ENCODE data around the gene ALG1L2. TPM values are rescaled to one million over a fixed set of nuclear protein-coding genes. Genes with fewer than 3 reads are reported as not detected.
"Not testable (repeated sequence)": the region's sequence is repeated elsewhere in the genome, so short reads cannot be mapped to it uniquely, and the experiment has no call there.

Gene ALG1L2
- total RNA-seq, 3 donors from 2014 or later (not counting 1 experiment from before 2014, with no cell fraction given): 1.3 to 1.7 TPM; not detected in 1

GRCh38 chr3:130091958-130092357, 10.3 kb downstream of the ALG1L2 start:
- no peak overlapping the region for H3K4me3 Mint-ChIP-seq
- no peaks in the 10 kb centered on the region for H3K9me3 ChIP-seq (ENCODE audit: control insufficient read depth, insufficient read depth, low read length)
- no peaks in the 10 kb centered on the region for H3K36me3 ChIP-seq (ENCODE audit: control insufficient read depth, insufficient read depth, low read length)
- H3K27me3 Mint-ChIP-seq (ENCODE audit: low read depth in 2 of 2): no peaks in the 10 kb centered on the region
- no peak overlapping the region for H3K27ac ChIP-seq (ENCODE audit: low read length)
- no peak overlapping the region for H3K4me3 ChIP-seq (ENCODE audit: low read length)
- H3K27ac Mint-ChIP-seq: no peak overlapping the region
- TF ChIP-seq CTCF (IDR thresholded peaks at IDR 0.05): no peak
- peaks cover 0 to 33% of the 10 kb centered on the region in 2 donors for H3K4me1 Mint-ChIP-seq
- intact Hi-C loops (cut with micrococcal nuclease): loop anchor here (10.0 kb wide), 1 partner anchor 467 kb away; no protein-coding TSS in a partner anchor
- H3K9me3 Mint-ChIP-seq: no peaks in the 10 kb centered on the region
- no peak for DNase-seq
- WGBS (ENCODE audit: insufficient coverage): 96% methylated on average over 13 of the region's 14 CpGs
- H3K27me3 ChIP-seq (ENCODE audit: control insufficient read depth, insufficient read depth, low read length): no peaks in the 10 kb centered on the region
- H3K36me3 Mint-ChIP-seq: no peaks in the 10 kb centered on the region
- no peak for ATAC-seq
- peaks cover 40% of the 10 kb centered on the region for H3K4me1 ChIP-seq (ENCODE audit: control insufficient read depth, insufficient read depth, low read length)

- Mint-ChIP-seq H3K9me3 (no peaks in the 10 kb centered on the region), H3K36me3 (no peaks in the 10 kb centered on the region), H3K4me1 (peaks cover 0 to 45% of the 10 kb centered on the region in 2 donors), H3K4me3 (peak overlapping the region; percentile 58), H3K27me3 (ENCODE audit: low read depth in 2 of 2) (no peaks in the 10 kb centered on the region), H3K27ac (peak overlapping the region in 1 of 2 donors; percentile 72)
- intact Hi-C loops (cut with micrococcal nuclease): loop anchor here (10.0 kb wide), 1 partner anchor 469 kb away; no protein-coding TSS in a partner anchor
- no peak for TF ChIP-seq CTCF (IDR thresholded peaks at IDR 0.05)
- peak in 1 of 2 donors; percentile 20 for DNase-seq
- ATAC-seq: no peak
- H3K27ac ChIP-seq (ENCODE audit: low read length): no peak overlapping the region
- H3K36me3 ChIP-seq (ENCODE audit: control insufficient read depth, insufficient read depth, low read length): no peaks in the 10 kb centered on the region
- 9% methylated on average over 15 of the region's 16 CpGs for WGBS (ENCODE audit: insufficient coverage)
- H3K27me3 ChIP-seq (ENCODE audit: control insufficient read depth, insufficient read depth, low read length): no peaks in the 10 kb centered on the region
- H3K4me3 ChIP-seq (ENCODE audit: low read length): peak overlapping the region; percentile 7
- H3K4me1 ChIP-seq (ENCODE audit: control insufficient read depth, insufficient read depth, low read length): peaks cover 46% of the 10 kb centered on the region
- no peaks in the 10 kb centered on the region for H3K9me3 ChIP-seq (ENCODE audit: control insufficient read depth, insufficient read depth, low read length)
These were observed 12.2 kb downstream of the ALG1L2 start for GRCh38 chr3:130093741-130094391.

- intact Hi-C loops (cut with micrococcal nuclease): loop anchor here (10.0 kb wide), 1 partner anchor 470 kb away; no protein-coding TSS in a partner anchor
- peak in 1 of 2 donors; percentile 18 for DNase-seq
- not testable (repeated sequence) for H3K9me3 Mint-ChIP-seq; H3K27me3 ChIP-seq (ENCODE audit: control insufficient read depth, insufficient read depth, low read length); H3K36me3 ChIP-seq (ENCODE audit: control insufficient read depth, insufficient read depth, low read length); H3K27ac ChIP-seq (ENCODE audit: low read length); ATAC-seq; H3K27me3 Mint-ChIP-seq (ENCODE audit: low read depth in 2 of 2); H3K36me3 Mint-ChIP-seq; H3K9me3 ChIP-seq (ENCODE audit: control insufficient read depth, insufficient read depth, low read length)
- Mint-ChIP-seq H3K4me1 (peaks cover 0 to 45% of the 10 kb centered on the region in 2 donors), H3K27ac (peak overlapping the region in 1 of 2 donors; percentile 57), H3K4me3 (peak overlapping the region; percentile 35)
- WGBS (ENCODE audit: insufficient coverage): 26% methylated on average over 8 of the region's 11 CpGs
- H3K4me1 ChIP-seq (ENCODE audit: control insufficient read depth, insufficient read depth, low read length): peaks cover 46% of the 10 kb centered on the region
- H3K4me3 ChIP-seq (ENCODE audit: low read length): peak overlapping the region; percentile 10
These were observed 12.9 kb downstream of the ALG1L2 start for GRCh38 chr3:130094491-130094941.

- H3K9me3 ChIP-seq (ENCODE audit: control insufficient read depth, insufficient read depth, low read length); DNase-seq; ATAC-seq; H3K36me3 ChIP-seq (ENCODE audit: control insufficient read depth, insufficient read depth, low read length); H3K4me3 ChIP-seq (ENCODE audit: low read length); H3K36me3 Mint-ChIP-seq; H3K27me3 Mint-ChIP-seq (ENCODE audit: low read depth in 2 of 2); H3K27me3 ChIP-seq (ENCODE audit: control insufficient read depth, insufficient read depth, low read length); H3K9me3 Mint-ChIP-seq: not testable (repeated sequence)
- Histone ChIP-seq H3K4me1 (ENCODE audit: control insufficient read depth, insufficient read depth, low read length) (peaks cover 46% of the 10 kb centered on the region), H3K27ac (ENCODE audit: low read length) (peak overlapping the region; percentile 49)
- 18% methylated on average over 10 of the region's 11 CpGs for WGBS (ENCODE audit: insufficient coverage)
- H3K4me3 Mint-ChIP-seq: peak overlapping the region; percentile 47
- intact Hi-C loops (cut with micrococcal nuclease): loop anchor here (5.0 to 10.0 kb wide), 2 partner anchors 154 to 471 kb away; no protein-coding TSS in a partner anchor
- peaks cover 0 to 45% of the 10 kb centered on the region in 2 donors for H3K4me1 Mint-ChIP-seq
- peak overlapping the region in 1 of 2 donors; percentile 57 for H3K27ac Mint-ChIP-seq
These were observed 14.2 kb downstream of the ALG1L2 start for GRCh38 chr3:130095858-130096257.

GRCh38 chr3:130097096-130097495, 15.5 kb downstream of the ALG1L2 start:
- H3K4me3 ChIP-seq (ENCODE audit: low read length); DNase-seq; H3K36me3 ChIP-seq (ENCODE audit: control insufficient read depth, insufficient read depth, low read length); H3K27ac ChIP-seq (ENCODE audit: low read length); H3K4me3 Mint-ChIP-seq; H3K9me3 ChIP-seq (ENCODE audit: control insufficient read depth, insufficient read depth, low read length); H3K36me3 Mint-ChIP-seq; H3K27me3 ChIP-seq (ENCODE audit: control insufficient read depth, insufficient read depth, low read length); H3K9me3 Mint-ChIP-seq; ATAC-seq; H3K27me3 Mint-ChIP-seq (ENCODE audit: low read depth in 2 of 2): not testable (repeated sequence)
- peaks cover 46% of the 10 kb centered on the region for H3K4me1 ChIP-seq (ENCODE audit: control insufficient read depth, insufficient read depth, low read length)
- intact Hi-C loops (cut with micrococcal nuclease): loop anchor here (5.0 to 10.0 kb wide), 2 partner anchors 155 to 472 kb away; no protein-coding TSS in a partner anchor
- 94% methylated on average over 8 of the region's 8 CpGs for WGBS (ENCODE audit: insufficient coverage)
- H3K27ac Mint-ChIP-seq: peak overlapping the region in 1 of 2 donors; percentile 73
- peaks cover 0 to 45% of the 10 kb centered on the region in 2 donors for H3K4me1 Mint-ChIP-seq
